Heart left ventricle (tissue), 16 donors: ENCODE data around the gene CATSPER2. TPM values are rescaled to one million over a fixed set of nuclear protein-coding genes. Genes with fewer than 3 reads are reported as not detected.
"Not testable (repeated sequence)": the region's sequence is repeated elsewhere in the genome, so short reads cannot be mapped to it uniquely, and the experiment has no call there.

Experiments
- ATAC-seq, 4 donors: fragments of 200-7000 bp; cut with Tn5 transposase; one replicate each; pipeline ENCODE4 v1.9.1; 2020 to 2022; ENCODE audit warnings: moderate library complexity in 4 of 4, mild to moderate bottlenecking in 3 of 4, moderate number of reproducible peaks in 1 of 4
- DNase-seq, 5 donors: peaks; one replicate each; pipeline ENCODE4 v3.0.0-alpha.2; 2020
- H3K27ac ChIP-seq, 12 donors: fragments of 200-600 bp; sonication (generic) in 4 of 12; one replicate each; pipeline versions ENCODE4 v1.5.0 to v1.8.0; 2016 to 2022; ENCODE audit warnings: mild to moderate bottlenecking in 2 of 12
- H3K27me3 ChIP-seq, 9 donors: fragments of 200-600 bp; sonication (generic) in 2 of 9; one replicate each; pipeline versions ENCODE4 v1.5.1 to v1.8.0; 2016 to 2022; ENCODE audit warnings: mild to moderate bottlenecking in 3 of 9
- H3K36me3 ChIP-seq, 9 donors: fragments of 200-600 bp; sonication (generic) in 2 of 9; one replicate each; pipeline versions ENCODE4 v1.5.0 to v1.8.0; 2018 to 2022; ENCODE audit warnings: mild to moderate bottlenecking in 2 of 9
- H3K4me1 ChIP-seq, 12 donors: fragments of 200-600 bp; sonication (generic) in 4 of 12; one replicate each; pipeline versions ENCODE4 v1.5.0 to v1.8.0; 2016 to 2022; ENCODE audit warnings: mild to moderate bottlenecking in 3 of 12
- H3K4me3 ChIP-seq, 12 donors: fragments of 200-600 bp; sonication (generic) in 4 of 12; one replicate each; pipeline versions ENCODE4 v1.5.0 to v1.8.0; 2017 to 2022; ENCODE audit warnings: mild to moderate bottlenecking in 9 of 12, moderate library complexity in 4 of 12
- H3K9me3 ChIP-seq, 12 donors: fragments of 200-600 bp; sonication (generic) in 4 of 12; one replicate each; pipeline versions ENCODE4 v1.5.0 to v1.8.0; 2016 to 2022; ENCODE audit warnings: mild to moderate bottlenecking in 1 of 12
- WGBS, 4 donors: extraction: QIAGEN DNeasy Blood & Tissue Kit in 2 of 4; methylation state at CpG; one replicate each; pipeline versions ENCODE4 v1.1.5 to v1.1.7; 2013 to 2018; 5-methylcytosine and 5-hydroxymethylcytosine counted together
- intact Hi-C, 10 donors: fragments of 100-400 bp; cut with DNase I; formaldehyde crosslinking; loops; one replicate each; pipeline versions ENCODE4 v1.11.1 to v1.14.2; 2022
- polyA plus RNA-seq, 2 donors: library from polyadenylated mRNA; stranded (reverse); fragments of 200-250 nt; gene quantifications; one replicate each; pipeline ENCODE4 v1.2.3, GENCODE V29; 2013
- total RNA-seq, 9 donors: library from RNA; depleted of rRNA in 2 of 9; stranded (reverse); fragments of >200 nt in 2 of 9; fragmentation: NEBNext Ultra II Directional in 3 of 9; extraction: Animal tissue kit (Norgen Biotek cat#: 25700) in 3 of 9; gene quantifications; one replicate each; pipeline versions ENCODE4 v1.1.0 to v1.2.4, GENCODE V29; 2016 to 2023
- donor health status: ischemic (EF 13 %, LVEDD 7.1; RV severe dilation, severe dysfunction).
- donor health status: healthy with polysubstance abuse.
- donor health status: DM: no; HTN: yes; CAD: no.
- donor health status: DM: no; HTN: no; CAD: no.
- donor health status: ischemic (EF 25% LVEDD 6.9; RV normal size, moderate dysfunction).
- donor health status: ischemic (EF 25% LVEDD 5.7; RV mildly dilated, moderate dysfunction).
- donor health status: healthy.
- donor health status: DM: yes; HTN: yes; CAD: no.
- donor health status: ischemic (EF 35%, LVEDD 5.7; RV mildly dilated, moderate dysfunction).
- donor health status: nonischemic (EF 11% LVEDD 7.7; RV severe dilation, severe dysfunction).
- donor health status: DM: yes; HTN: yes; CAD: no.
- donor health status: PGD.
- donor health status: ischemic (EF 29% LVEDD 5.4; RV normal size, mild dysfunction).
- donor health status: nonischemic (EF 23%, LVEDD 6.1; RV moderate dilation, normal function).

Gene CATSPER2
- total and polyA plus RNA-seq, 11 donors, result 0.16 to 3.9 (median 0.98) TPM

DNA sequence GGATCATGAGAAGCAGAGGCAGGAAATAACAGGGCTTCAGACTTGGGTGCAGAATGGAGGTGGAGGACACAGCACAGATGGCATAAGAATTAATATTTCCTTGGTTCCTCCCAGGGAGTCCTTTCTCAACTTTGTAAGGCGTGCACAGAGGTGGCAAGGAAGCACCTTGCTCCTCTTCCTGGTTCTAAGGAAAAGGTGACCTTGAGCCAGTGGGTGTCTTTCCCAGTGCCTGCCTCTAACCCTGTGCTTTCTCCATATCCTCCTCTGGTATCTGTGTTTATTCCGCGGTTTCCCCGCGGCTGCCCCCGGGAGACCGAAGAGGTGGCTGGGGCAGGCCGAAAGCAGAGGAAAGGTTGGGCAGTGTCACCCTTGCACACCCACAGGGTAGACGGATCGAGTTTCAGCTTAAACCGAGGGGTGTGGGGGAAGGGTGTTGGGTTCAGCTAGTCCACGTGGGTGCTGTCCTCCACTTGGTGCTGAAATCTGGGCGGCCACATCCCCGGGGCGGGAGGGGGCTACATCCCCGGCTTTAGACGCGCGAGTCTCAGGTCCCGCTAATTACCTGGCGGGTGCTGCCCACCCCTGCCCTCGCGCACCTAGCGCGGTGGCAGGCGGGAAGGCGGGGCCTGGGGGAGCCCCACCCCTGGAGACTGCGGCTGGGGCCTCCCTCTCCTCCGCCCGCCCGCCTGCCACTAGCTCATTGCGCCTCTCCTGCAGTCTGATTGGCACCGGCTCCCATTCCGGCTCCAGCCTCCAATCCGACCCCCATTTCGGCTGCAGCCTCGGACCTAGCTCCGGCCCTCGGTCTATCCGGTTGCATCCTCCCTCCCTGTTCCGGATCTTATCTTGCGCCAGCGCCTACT, 55.1 kb downstream of the CATSPER2 start, which contains the start of gene CKMT1B:
CKMT1B (plus strand) TSS at position 700 of the 863 bp plus-strand sequence. CDS start 192 bp downstream, outside the sequence.
- H3K27me3 ChIP-seq, H3K4me1 ChIP-seq, H3K4me3 ChIP-seq, DNase-seq, H3K9me3 ChIP-seq, intact Hi-C loops, H3K36me3 ChIP-seq, H3K27ac ChIP-seq: not testable (repeated sequence)
- peak in 2 of 4 donors; percentile 43 to 51 for ATAC-seq
- WGBS, 4 donors, result no CpG with 5 or more reads among the region's 43 CpGs

DNA sequence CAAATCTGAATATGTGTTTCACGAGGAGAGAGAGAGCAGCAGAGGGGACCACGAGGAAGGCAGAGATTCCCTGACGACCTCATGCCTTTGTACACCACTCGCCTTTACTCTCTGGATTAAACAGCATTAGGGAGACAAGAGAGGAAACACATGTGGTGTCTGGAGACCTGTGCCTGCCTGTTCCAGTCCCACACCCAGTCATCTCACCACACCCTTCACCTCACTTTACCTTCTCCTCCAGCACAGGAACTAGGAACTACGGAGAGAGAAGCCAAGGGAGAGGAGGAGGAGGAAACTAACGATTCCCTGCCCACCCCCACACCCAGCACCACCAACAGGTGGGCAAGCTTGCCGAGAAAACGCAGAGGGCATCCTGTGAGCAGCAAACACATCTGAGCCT, 55.8 kb downstream of the CATSPER2 start:
- 7 to 27% (median 14%) methylated on average over 4 of the region's 8 CpGs for WGBS, 4 donors
- H3K36me3 ChIP-seq, intact Hi-C loops, H3K4me3 ChIP-seq, ATAC-seq, DNase-seq, H3K27ac ChIP-seq, H3K27me3 ChIP-seq, H3K9me3 ChIP-seq, H3K4me1 ChIP-seq: not testable (repeated sequence)

DNA sequence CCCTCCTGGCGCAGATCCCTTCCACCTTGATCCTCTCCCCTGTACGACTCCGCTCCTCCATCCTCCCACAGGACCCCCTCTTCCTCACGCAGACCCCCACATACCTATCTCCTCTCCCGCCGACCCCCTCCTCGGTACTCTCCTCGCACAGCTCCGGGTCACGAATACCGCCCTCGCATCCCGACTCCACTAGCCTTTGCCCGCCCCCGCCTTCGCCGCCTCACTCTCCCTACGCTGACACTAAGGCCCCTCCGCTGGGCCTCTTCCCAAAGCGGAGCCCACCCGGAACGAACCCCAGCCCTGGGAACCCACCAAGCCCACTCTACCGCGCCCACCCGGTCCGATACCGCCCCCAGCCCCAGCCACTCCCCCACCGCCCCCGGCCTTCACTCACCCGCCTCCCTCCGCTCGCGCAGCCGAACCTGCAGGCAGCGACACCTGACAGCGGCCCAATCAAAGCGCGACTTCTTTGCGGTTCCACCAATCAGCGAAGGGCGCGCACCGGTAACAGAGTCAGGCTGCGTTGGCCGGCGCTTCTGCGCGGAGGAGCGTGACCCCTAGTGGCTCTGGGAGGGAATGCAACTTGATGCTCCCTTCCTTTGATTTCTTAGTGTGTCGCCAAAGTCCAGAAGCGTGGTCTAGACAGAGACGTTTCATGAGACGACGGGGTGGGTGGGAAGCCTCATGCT, 58.7 kb downstream of the CATSPER2 start, which contains the start of gene PPIP5K1:
PPIP5K1 (minus strand) TSS at position 431 of the 689 bp plus-strand sequence. CDS start 5,704 bp downstream, outside the sequence.
- DNase-seq, intact Hi-C loops, H3K4me1 ChIP-seq, H3K4me3 ChIP-seq, H3K9me3 ChIP-seq, H3K27ac ChIP-seq, H3K36me3 ChIP-seq, H3K27me3 ChIP-seq: not testable (repeated sequence)
- no CpG with 5 or more reads among the region's 54 CpGs for WGBS, 4 donors
- peak; percentile 99 for ATAC-seq

Other genes starting within 250 kb of the CATSPER2 start
- 10 to 100 TPM; 22.7 to 34.4 (median 27.8) TPM for gene TP53BP1, start 155.7 kb downstream of the CATSPER2 start, total RNA-seq
- 10 to 100 TPM in 1 of 2 donors, 1 to 10 TPM in 1; 7.4 to 18.9 TPM for gene TP53BP1, start 155.7 kb downstream of the CATSPER2 start, polyA plus RNA-seq
- gene MAP1A, start 131.2 kb downstream of the CATSPER2 start, total RNA-seq, result 100 to 1,000 TPM in 1 of 9 donors, 10 to 100 TPM in 8; 24.3 to 146 (median 37.8) TPM
- gene MAP1A, start 131.2 kb downstream of the CATSPER2 start, polyA plus RNA-seq, result 10 to 100 TPM in 1 of 2 donors, 1 to 10 TPM in 1; 6.0 to 21.0 TPM
- gene PPIP5K1, start 58.6 kb downstream of the CATSPER2 start, total RNA-seq, result 10 to 100 TPM; 10.5 to 23.0 (median 16.7) TPM
- 1 to 10 TPM; 7.2 to 7.3 TPM for gene PPIP5K1, start 58.6 kb downstream of the CATSPER2 start, polyA plus RNA-seq
- gene CKMT1B, start 54.8 kb downstream of the CATSPER2 start, total RNA-seq, result 1 to 10 TPM in 1 of 9 donors, under 1 TPM in 3, not detected in 5; 0.21 to 3.7 (median 0.45) TPM
- under 1 TPM; 0.19 to 0.47 TPM for gene CKMT1B, start 54.8 kb downstream of the CATSPER2 start, polyA plus RNA-seq
- gene STRC, start 30.0 kb downstream of the CATSPER2 start, total RNA-seq, result under 1 TPM in 3 of 9 donors, not detected in 6; 0.07 to 0.22 (median 0.16) TPM
- gene STRC, start 30.0 kb downstream of the CATSPER2 start, polyA plus RNA-seq, result under 1 TPM; 0.04 to 0.08 TPM
- gene CKMT1A, start 45.0 kb upstream of the CATSPER2 start, total RNA-seq, result 1 to 10 TPM in 1 of 9 donors, under 1 TPM in 3, not detected in 5; 0.23 to 8.0 (median 0.65) TPM
- under 1 TPM in 1 of 2 donors, not detected in 1; 0.29 TPM for gene CKMT1A, start 45.0 kb upstream of the CATSPER2 start, polyA plus RNA-seq
- gene PDIA3, start 97.6 kb upstream of the CATSPER2 start, total RNA-seq, result 100 to 1,000 TPM in 7 of 9 donors, 10 to 100 TPM in 2; 57.2 to 278 (median 172) TPM
- gene PDIA3, start 97.6 kb upstream of the CATSPER2 start, polyA plus RNA-seq, result 100 to 1,000 TPM in 1 of 2 donors, 10 to 100 TPM in 1; 95.5 to 242 TPM
- gene ELL3, start 128.1 kb upstream of the CATSPER2 start, total RNA-seq, result 1 to 10 TPM in 5 of 9 donors, under 1 TPM in 4; 0.35 to 6.3 (median 1.0) TPM
- 1 to 10 TPM in 1 of 2 donors, under 1 TPM in 1; 0.86 to 1.1 TPM for gene ELL3, start 128.1 kb upstream of the CATSPER2 start, polyA plus RNA-seq
- gene SERF2, start 143.5 kb upstream of the CATSPER2 start, total RNA-seq, result 1,000 to 10,000 TPM in 3 of 9 donors, 100 to 1,000 TPM in 6; 705 to 1,199 (median 843) TPM
- 1,000 to 10,000 TPM; 1,530 to 4,156 TPM for gene SERF2, start 143.5 kb upstream of the CATSPER2 start, polyA plus RNA-seq
- gene SERINC4, start 151.4 kb upstream of the CATSPER2 start, total RNA-seq, result under 1 TPM in 8 of 9 donors, not detected in 1; 0.14 to 0.37 (median 0.31) TPM
- gene SERINC4, start 151.4 kb upstream of the CATSPER2 start, polyA plus RNA-seq, result under 1 TPM; 0.25 to 0.42 TPM
- gene HYPK, start 151.8 kb upstream of the CATSPER2 start, total RNA-seq, result 10 to 100 TPM; 10.3 to 16.5 (median 13.6) TPM
- gene HYPK, start 151.8 kb upstream of the CATSPER2 start, polyA plus RNA-seq, result 10 to 100 TPM; 42.9 to 56.5 TPM
- 10 to 100 TPM; 13.2 to 22.3 (median 20.2) TPM for gene MFAP1, start 175.8 kb upstream of the CATSPER2 start, total RNA-seq
- 10 to 100 TPM; 13.7 to 35.5 TPM for gene MFAP1, start 175.8 kb upstream of the CATSPER2 start, polyA plus RNA-seq
- gene WDR76, start 178.2 kb upstream of the CATSPER2 start, total RNA-seq, result 1 to 10 TPM in 7 of 9 donors, under 1 TPM in 2; 0.52 to 7.4 (median 1.3) TPM
- gene WDR76, start 178.2 kb upstream of the CATSPER2 start, polyA plus RNA-seq, result 1 to 10 TPM in 1 of 2 donors, under 1 TPM in 1; 0.69 to 2.9 TPM